ENCODE data around the gene PHLDB2.

PHLDB2 gene

GRCh38 chr3:111993038-111993437 is 134.0 kb downstream of the PHLDB2 start:
- no peak overlapping the region for H3K4me3 ChIP-seq (ENCODE audit: low read depth, low read length)
- H3K9ac ChIP-seq (ENCODE audit: low read depth, low read length) = no peak overlapping the region
- H3K4me1 ChIP-seq (ENCODE audit: control insufficient read depth, insufficient read depth, low read length) = peaks cover 10% of the 10 kb centered on the region
- peaks cover 4% of the 10 kb centered on the region for H3K27me3 ChIP-seq (ENCODE audit: control insufficient read depth, insufficient read depth, low read length)
- H3K36me3 ChIP-seq (ENCODE audit: control insufficient read depth, insufficient read depth, low read length) = no peaks in the 10 kb centered on the region
- no peaks in the 10 kb centered on the region for H3K9me3 ChIP-seq (ENCODE audit: control insufficient read depth, insufficient read depth, low read length)

GRCh38 chr3:111998636-111999483 is 139.8 kb downstream of the PHLDB2 start, which contains the start of gene TAGLN3:
TAGLN3 (plus strand) TSS chr3:111998922; CDS start chr3:111999423, 501 bp downstream.
- H3K4me1 ChIP-seq (ENCODE audit: control insufficient read depth, insufficient read depth, low read length) = peaks cover 21% of the 10 kb centered on the region
- no peaks in the 10 kb centered on the region for H3K9me3 ChIP-seq (ENCODE audit: control insufficient read depth, insufficient read depth, low read length)
- peak within 1 kb of the TSS; percentile 90 for H3K4me3 ChIP-seq (ENCODE audit: low read depth, low read length)
- H3K27me3 ChIP-seq (ENCODE audit: control insufficient read depth, insufficient read depth, low read length) = peaks cover 23% of the 10 kb centered on the region
- no peaks in the 10 kb centered on the region for H3K36me3 ChIP-seq (ENCODE audit: control insufficient read depth, insufficient read depth, low read length)
- peak within 1 kb of the TSS; percentile 68 for H3K9ac ChIP-seq (ENCODE audit: low read depth, low read length)

- no peaks in the 10 kb centered on the region for H3K9me3 ChIP-seq (ENCODE audit: control insufficient read depth, insufficient read depth, low read length)
- H3K36me3 ChIP-seq (ENCODE audit: control insufficient read depth, insufficient read depth, low read length) = no peaks in the 10 kb centered on the region
- H3K4me3 ChIP-seq (ENCODE audit: low read depth, low read length) = peak overlapping the region; percentile 90
- peak overlapping the region; percentile 68 for H3K9ac ChIP-seq (ENCODE audit: low read depth, low read length)
- H3K27me3 ChIP-seq (ENCODE audit: control insufficient read depth, insufficient read depth, low read length) = peaks cover 23% of the 10 kb centered on the region
- peaks cover 15% of the 10 kb centered on the region for H3K4me1 ChIP-seq (ENCODE audit: control insufficient read depth, insufficient read depth, low read length)
Measured at GRCh38 chr3:111999484-112000324, 140.6 kb downstream of the PHLDB2 start.

GRCh38 chr3:112000367-112000771 is 141.3 kb downstream of the PHLDB2 start:
- peaks cover 15% of the 10 kb centered on the region for H3K4me1 ChIP-seq (ENCODE audit: control insufficient read depth, insufficient read depth, low read length)
- H3K4me3 ChIP-seq (ENCODE audit: low read depth, low read length) = no peak overlapping the region
- no peak overlapping the region for H3K9ac ChIP-seq (ENCODE audit: low read depth, low read length)
- H3K36me3 ChIP-seq (ENCODE audit: control insufficient read depth, insufficient read depth, low read length) = no peaks in the 10 kb centered on the region
- H3K9me3 ChIP-seq (ENCODE audit: control insufficient read depth, insufficient read depth, low read length) = no peaks in the 10 kb centered on the region
- H3K27me3 ChIP-seq (ENCODE audit: control insufficient read depth, insufficient read depth, low read length) = peaks cover 23% of the 10 kb centered on the region

GRCh38 chr3:112000966-112001365 is 141.9 kb downstream of the PHLDB2 start:
- Histone ChIP-seq H3K27me3 (ENCODE audit: control insufficient read depth, insufficient read depth, low read length) (peaks cover 23% of the 10 kb centered on the region), H3K36me3 (ENCODE audit: control insufficient read depth, insufficient read depth, low read length) (no peaks in the 10 kb centered on the region), H3K4me3 (ENCODE audit: low read depth, low read length) (no peak overlapping the region), H3K4me1 (ENCODE audit: control insufficient read depth, insufficient read depth, low read length) (peaks cover 15% of the 10 kb centered on the region), H3K9ac (ENCODE audit: low read depth, low read length) (no peak overlapping the region), H3K9me3 (ENCODE audit: control insufficient read depth, insufficient read depth, low read length) (no peaks in the 10 kb centered on the region)

- Histone ChIP-seq H3K4me3 (ENCODE audit: low read depth, low read length) (no peak overlapping the region), H3K27me3 (ENCODE audit: control insufficient read depth, insufficient read depth, low read length) (peaks cover 23% of the 10 kb centered on the region)
Measured at GRCh38 chr3:112001526-112001925, 142.5 kb downstream of the PHLDB2 start.

GRCh38 chr3:112002096-112002971 is 143.3 kb downstream of the PHLDB2 start:
- Histone ChIP-seq H3K9ac (ENCODE audit: low read depth, low read length) (no peak overlapping the region), H3K4me1 (ENCODE audit: control insufficient read depth, insufficient read depth, low read length) (peaks cover 15% of the 10 kb centered on the region), H3K9me3 (ENCODE audit: control insufficient read depth, insufficient read depth, low read length) (no peaks in the 10 kb centered on the region), H3K27me3 (ENCODE audit: control insufficient read depth, insufficient read depth, low read length) (peaks cover 23% of the 10 kb centered on the region), H3K36me3 (ENCODE audit: control insufficient read depth, insufficient read depth, low read length) (no peaks in the 10 kb centered on the region), H3K4me3 (ENCODE audit: low read depth, low read length) (no peak overlapping the region)

More at GRCh38 chr3:112001526-112001925, 142.5 kb downstream of the PHLDB2 start:
- no peaks in the 10 kb centered on the region for H3K9me3 ChIP-seq (ENCODE audit: control insufficient read depth, insufficient read depth, low read length)
- no peak overlapping the region for H3K9ac ChIP-seq (ENCODE audit: low read depth, low read length)
- H3K36me3 ChIP-seq (ENCODE audit: control insufficient read depth, insufficient read depth, low read length) = no peaks in the 10 kb centered on the region
- peaks cover 15% of the 10 kb centered on the region for H3K4me1 ChIP-seq (ENCODE audit: control insufficient read depth, insufficient read depth, low read length)

GRCh38 chr3:112003321-112004080 is 144.4 kb downstream of the PHLDB2 start:
- Histone ChIP-seq H3K36me3 (ENCODE audit: control insufficient read depth, insufficient read depth, low read length) (no peaks in the 10 kb centered on the region), H3K4me1 (ENCODE audit: control insufficient read depth, insufficient read depth, low read length) (peaks cover 15% of the 10 kb centered on the region), H3K9me3 (ENCODE audit: control insufficient read depth, insufficient read depth, low read length) (no peaks in the 10 kb centered on the region), H3K4me3 (ENCODE audit: low read depth, low read length) (no peak overlapping the region), H3K9ac (ENCODE audit: low read depth, low read length) (no peak overlapping the region), H3K27me3 (ENCODE audit: control insufficient read depth, insufficient read depth, low read length) (peaks cover 19% of the 10 kb centered on the region)

GRCh38 chr3:112004187-112004586 is 145.1 kb downstream of the PHLDB2 start:
- Histone ChIP-seq H3K27me3 (ENCODE audit: control insufficient read depth, insufficient read depth, low read length) (peaks cover 16% of the 10 kb centered on the region), H3K4me1 (ENCODE audit: control insufficient read depth, insufficient read depth, low read length) (peaks cover 15% of the 10 kb centered on the region), H3K9me3 (ENCODE audit: control insufficient read depth, insufficient read depth, low read length) (no peaks in the 10 kb centered on the region), H3K9ac (ENCODE audit: low read depth, low read length) (no peak overlapping the region), H3K4me3 (ENCODE audit: low read depth, low read length) (no peak overlapping the region), H3K36me3 (ENCODE audit: control insufficient read depth, insufficient read depth, low read length) (no peaks in the 10 kb centered on the region)

- H3K4me1 ChIP-seq (ENCODE audit: control insufficient read depth, insufficient read depth, low read length) = peaks cover 15% of the 10 kb centered on the region
- H3K4me3 ChIP-seq (ENCODE audit: low read depth, low read length) = no peak overlapping the region
- no peaks in the 10 kb centered on the region for H3K36me3 ChIP-seq (ENCODE audit: control insufficient read depth, insufficient read depth, low read length)
Measured at GRCh38 chr3:112004669-112005068, 145.6 kb downstream of the PHLDB2 start.

More at GRCh38 chr3:112004669-112005068, 145.6 kb downstream of the PHLDB2 start:
- no peaks in the 10 kb centered on the region for H3K9me3 ChIP-seq (ENCODE audit: control insufficient read depth, insufficient read depth, low read length)
- H3K9ac ChIP-seq (ENCODE audit: low read depth, low read length) = no peak overlapping the region
- peaks cover 11% of the 10 kb centered on the region for H3K27me3 ChIP-seq (ENCODE audit: control insufficient read depth, insufficient read depth, low read length)

All from iPS-15b (cell line).